HEK293 (cell line): Measurements from ENCODE around the gene HOXB7.

ENCODE experiments used
- BCL6B ChIP-seq: fragments of 450-650 bp; formaldehyde crosslinking; IDR thresholded peaks from 2 replicates; pipeline ENCODE4 v1.5.1; 2017; ENCODE audit warnings: missing biosample characterization, missing genetic modification characterization
- GFI1B ChIP-seq: fragments of 450-650 bp; formaldehyde crosslinking; IDR thresholded peaks from 2 replicates; pipeline ENCODE4 v1.5.1; 2016; ENCODE audit warnings: missing biosample characterization, missing genetic modification characterization
- GLIS1 ChIP-seq: fragments of 450-650 bp; formaldehyde crosslinking; IDR thresholded peaks from 2 replicates; pipeline ENCODE4 v1.5.1; 2016; ENCODE audit warnings: missing biosample characterization, missing genetic modification characterization
- GLIS2 ChIP-seq: fragments of 450-650 bp; formaldehyde crosslinking; IDR thresholded peaks from 2 replicates; pipeline ENCODE4 v1.5.1; 2016; ENCODE audit warnings: missing biosample characterization, missing genetic modification characterization
- INSM2 ChIP-seq: fragments of 450-650 bp; formaldehyde crosslinking; IDR thresholded peaks from 2 replicates; pipeline ENCODE4 v1.5.1; 2016; ENCODE audit warnings: missing biosample characterization, missing genetic modification characterization
- KLF16 ChIP-seq: fragments of 450-650 bp; formaldehyde crosslinking; IDR thresholded peaks from 2 replicates; pipeline ENCODE4 v1.5.1; 2017; ENCODE audit warnings: missing biosample characterization, missing genetic modification characterization
- KLF9 ChIP-seq: fragments of 450-650 bp; formaldehyde crosslinking; IDR thresholded peaks from 2 replicates; pipeline ENCODE4 v1.5.1; 2016; ENCODE audit warnings: missing biosample characterization, missing genetic modification characterization, low read depth
- PBX3 ChIP-seq: sonication (generic); formaldehyde crosslinking; IDR thresholded peaks from 2 replicates; pipeline ENCODE4 v1.8.1; 2022; ENCODE audit warnings: mild to moderate bottlenecking, moderate library complexity, missing genetic modification reagents
- PRDM1 ChIP-seq: fragments of 450-650 bp; formaldehyde crosslinking; IDR thresholded peaks from 2 replicates; pipeline ENCODE4; 2016; ENCODE audit warnings: missing biosample characterization, missing genetic modification characterization
- PRDM4 ChIP-seq: fragments of 450-650 bp; formaldehyde crosslinking; IDR thresholded peaks from 2 replicates; pipeline ENCODE4 v1.5.1; 2017; ENCODE audit warnings: missing biosample characterization, missing genetic modification characterization
- SP3 ChIP-seq: fragments of 450-650 bp; formaldehyde crosslinking; IDR thresholded peaks from 2 replicates; pipeline ENCODE4 v1.5.1; 2016; ENCODE audit warnings: missing biosample characterization, missing genetic modification characterization
- ZBTB6 ChIP-seq: fragments of 450-650 bp; formaldehyde crosslinking; IDR thresholded peaks from 2 replicates; pipeline ENCODE4 v1.5.1; 2017; ENCODE audit warnings: missing biosample characterization, missing genetic modification characterization
- ZNF155 ChIP-seq: fragments of 450-650 bp; formaldehyde crosslinking; IDR thresholded peaks from 2 replicates; pipeline ENCODE4 v1.5.1; 2016; ENCODE audit warnings: missing biosample characterization, missing genetic modification characterization
- ZNF214 ChIP-seq: fragments of 450-650 bp; formaldehyde crosslinking; IDR thresholded peaks from 2 replicates; pipeline ENCODE4 v1.5.1; 2017; ENCODE audit warnings: missing biosample characterization, mild to moderate bottlenecking, missing genetic modification characterization, borderline replicate concordance
- ZNF221 ChIP-seq: fragments of 450-650 bp; formaldehyde crosslinking; IDR thresholded peaks from 2 replicates; pipeline ENCODE4 v1.5.1; 2017; ENCODE audit warnings: missing biosample characterization, missing genetic modification characterization, borderline replicate concordance
- ZNF23 ChIP-seq: fragments of 450-650 bp; formaldehyde crosslinking; IDR thresholded peaks from 2 replicates; pipeline ENCODE4 v1.5.1; 2016; ENCODE audit warnings: missing biosample characterization, missing genetic modification characterization, borderline replicate concordance
- ZNF24 ChIP-seq: fragments of 450-650 bp; formaldehyde crosslinking; IDR thresholded peaks from 2 replicates; pipeline ENCODE4 v1.5.1; 2016; ENCODE audit warnings: missing biosample characterization, missing genetic modification characterization
- ZNF350 ChIP-seq: fragments of 450-650 bp; formaldehyde crosslinking; IDR thresholded peaks from 2 replicates; pipeline ENCODE4 v1.5.0; 2017; ENCODE audit warnings: missing biosample characterization, mild to moderate bottlenecking, missing genetic modification characterization
- ZNF366 ChIP-seq: fragments of 450-650 bp; formaldehyde crosslinking; conservative IDR thresholded peaks from 2 replicates; pipeline ENCODE4 v1.5.1; 2016; ENCODE audit warnings: missing biosample characterization, missing genetic modification characterization
- ZNF48 ChIP-seq: fragments of 450-650 bp; formaldehyde crosslinking; IDR thresholded peaks from 2 replicates; pipeline ENCODE4 v1.5.1; 2016; ENCODE audit warnings: missing biosample characterization, missing genetic modification characterization
- ZNF529 ChIP-seq: fragments of 450-650 bp; formaldehyde crosslinking; IDR thresholded peaks from 2 replicates; pipeline ENCODE4 v1.5.1; 2017; ENCODE audit warnings: missing genetic modification characterization, missing biosample characterization; ENCODE audit not compliant: insufficient replicate concordance
- ZNF530 ChIP-seq: fragments of 450-650 bp; formaldehyde crosslinking; IDR thresholded peaks from 2 replicates; pipeline ENCODE4 v1.5.1; 2016; ENCODE audit warnings: low read depth, missing biosample characterization, missing genetic modification characterization
- ZNF558 ChIP-seq: fragments of 450-650 bp; formaldehyde crosslinking; IDR thresholded peaks from 2 replicates; pipeline ENCODE4 v1.5.1; 2016; ENCODE audit warnings: missing biosample characterization, missing genetic modification characterization
- ZNF585B ChIP-seq: fragments of 450-650 bp; formaldehyde crosslinking; IDR thresholded peaks from 2 replicates; pipeline ENCODE4 v1.5.1; 2016; ENCODE audit warnings: missing biosample characterization, missing genetic modification characterization
- ZNF600 ChIP-seq: fragments of 450-650 bp; formaldehyde crosslinking; IDR thresholded peaks from 2 replicates; pipeline ENCODE4 v1.5.1; 2016; ENCODE audit warnings: missing biosample characterization, missing genetic modification characterization
- ZNF623 ChIP-seq: fragments of 450-650 bp; formaldehyde crosslinking; IDR thresholded peaks from 2 replicates; pipeline ENCODE4 v1.5.1; 2016; ENCODE audit warnings: missing biosample characterization, missing genetic modification characterization
- ZNF624 ChIP-seq: fragments of 450-650 bp; formaldehyde crosslinking; IDR thresholded peaks from 2 replicates; pipeline ENCODE4 v1.5.1; 2017; ENCODE audit warnings: missing biosample characterization, missing genetic modification characterization
- ZNF704 ChIP-seq: fragments of 450-650 bp; formaldehyde crosslinking; IDR thresholded peaks from 2 replicates; pipeline ENCODE4 v1.5.1; 2016; ENCODE audit warnings: missing biosample characterization, missing genetic modification characterization
- ZNF785 ChIP-seq: fragments of 450-650 bp; formaldehyde crosslinking; IDR thresholded peaks from 2 replicates; pipeline ENCODE4 v1.5.1; 2016; ENCODE audit warnings: missing biosample characterization, missing genetic modification characterization

HOXB7 gene

GRCh38 chr17:48587276-48588073 is 23.3 kb downstream of the HOXB7 start (continued):
- TF ChIP-seq INSM2 (tag by site-specific recombination) (no peak), GFI1B (tag by site-specific recombination) (no peak), ZNF366 (tag by site-specific recombination) (peak; percentile 60), PRDM1 (tag by site-specific recombination) (peak; percentile 97), BCL6B (tag by site-specific recombination) (no peak), ZNF23 (tag by site-specific recombination) (no peak), ZNF350 (tag by site-specific recombination) (no peak), ZNF558 (tag by site-specific recombination) (peak; percentile 48; the same call in 1 of the 2 replicates), ZNF214 (tag by site-specific recombination) (no peak), ZNF785 (tag by site-specific recombination) (no peak), KLF9 (tag by site-specific recombination) (peak; percentile 10; the same call in 1 of the 2 replicates), SP3 (no peak), KLF16 (tag by site-specific recombination) (peak; percentile 63; the same call in 1 of the 2 replicates), ZNF24 (tag by site-specific recombination) (no peak), ZNF600 (peak; percentile 75; the same call in 1 of the 2 replicates), ZNF530 (no peak), PRDM4 (tag by site-specific recombination) (peak; percentile 85), ZNF585B (tag by site-specific recombination) (no peak), ZNF48 (tag by site-specific recombination) (no peak), ZBTB6 (0 out of 2 replicates have a peak, but pooled peaks have one; percentile 74), ZNF221 (tag by site-specific recombination) (no peak), ZNF624 (tag by site-specific recombination) (no peak), GLIS1 (tag by site-specific recombination) (peak; percentile 85), ZNF704 (tag by site-specific recombination) (no peak), ZNF529 (no peak), GLIS2 (tag by site-specific recombination) (0 out of 2 replicates have a peak, but pooled peaks have one; percentile 61), ZNF623 (no peak), PBX3 (no peak), ZNF155 (tag by site-specific recombination) (no peak)
